GM12878 (cell line): Measurements from ENCODE around the gene LDLRAP1.

ENCODE experiments used
- CTCF ChIP-seq, 3 experiments: IDR thresholded peaks in 2 of 3; conservative IDR thresholded peaks in 1 of 3; 2 replicates each; pipeline ENCODE4 v1.5.1; 2011; ENCODE audit warnings: low read depth in 3 of 3, low read length in 3 of 3, mild to moderate bottlenecking in 3 of 3, control low read depth in 2 of 3, moderate library complexity in 2 of 3, inconsistent platforms in 1 of 3, mixed read lengths in 1 of 3; ENCODE audit not compliant: control insufficient read depth in 2 of 3, insufficient read depth in 1 of 3; ENCODE audit errors: extremely low read depth in 1 of 3
- MXI1 ChIP-seq: fragments of 150-350 bp; IDR thresholded peaks from 2 replicates; pipeline ENCODE4 v1.6.1; 2011; ENCODE audit warnings: low read depth, mild to moderate bottlenecking, inconsistent platforms, low read length, improper control_type of control experiment
- NFYA ChIP-seq: IDR thresholded peaks from 2 replicates; pipeline ENCODE4 v1.6.1; 2011; ENCODE audit warnings: low read depth, mild to moderate bottlenecking, low read length, improper control_type of control experiment, borderline replicate concordance
- POLR2AphosphoS5 ChIP-seq: IDR thresholded peaks from 2 replicates; pipeline ENCODE4 v1.6.1; 2011; ENCODE audit warnings: mild to moderate bottlenecking, low read length, inconsistent platforms
- YY1 ChIP-seq: IDR thresholded peaks from 2 replicates; pipeline ENCODE4 v1.6.1; 2011; ENCODE audit warnings: low read depth, mild to moderate bottlenecking, low read length
- TF ChIP-seq, protein P1 (sequence below): IDR thresholded peaks from 2 replicates; pipeline ENCODE4 v1.6.1; 2012; ENCODE audit warnings: low read depth, low read length, improper control_type of control experiment
- TF ChIP-seq, protein P2 (sequence below): IDR thresholded peaks from 2 replicates; pipeline ENCODE4 v1.6.1; 2011; ENCODE audit warnings: low read depth, low read length, improper control_type of control experiment, borderline replicate concordance

DNA sequence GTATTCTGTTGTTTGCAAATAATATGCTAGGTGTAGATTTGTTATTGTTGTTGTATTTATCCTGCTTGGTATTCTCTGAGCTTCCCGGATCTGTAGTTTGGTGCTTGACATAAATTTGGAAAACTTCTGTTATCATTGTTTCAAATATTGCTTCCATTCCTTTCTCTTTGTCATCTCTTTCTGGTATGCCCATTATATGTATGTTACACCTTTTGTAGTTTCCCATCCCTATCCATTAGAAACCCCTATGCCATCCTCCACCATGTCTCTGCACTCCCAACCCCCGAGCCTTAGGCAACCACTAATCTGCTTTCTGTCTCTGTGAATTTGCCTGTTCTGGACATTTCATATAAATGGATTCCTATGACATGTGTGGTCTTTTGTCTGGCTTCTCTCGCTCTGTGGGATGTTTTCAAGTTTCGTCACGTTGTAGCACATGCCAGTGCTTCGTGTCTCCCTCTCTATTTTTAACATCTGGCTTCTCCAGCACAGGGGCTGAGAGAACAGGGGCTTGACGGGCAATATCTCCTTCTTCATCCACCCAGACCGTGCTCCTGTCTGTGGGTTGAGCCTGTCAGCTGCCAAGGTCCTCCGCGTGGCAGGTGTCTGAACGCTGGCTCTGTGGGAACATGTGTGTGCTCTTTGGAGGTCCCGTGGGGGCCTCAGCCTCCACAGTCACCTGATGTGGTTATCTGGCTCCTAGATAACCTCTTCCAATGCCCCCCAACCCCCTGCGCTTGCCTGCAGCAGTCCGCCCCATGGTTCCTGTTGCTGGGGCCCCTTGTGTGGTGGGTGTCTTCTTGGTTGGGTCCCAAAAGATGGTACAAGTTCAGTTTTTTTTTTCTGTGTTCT lies 40.3 kb downstream of the LDLRAP1 start:
- TF ChIP-seq CTCF (IDR thresholded peaks at IDR 0.05 in 2 of 3, conservative IDR thresholded peaks at IDR 0.05 in 1 of 3; ENCODE audit: control insufficient read depth in 2 of 3, extremely low read depth in 1 of 3, insufficient read depth in 1 of 3, low read depth in 3 of 3, low read length in 3 of 3) (no peak), MXI1 (no peak), NFYA (no peak), YY1 (no peak), POLR2AphosphoS5 (no peak)
- TF ChIP-seq, protein P1, sequence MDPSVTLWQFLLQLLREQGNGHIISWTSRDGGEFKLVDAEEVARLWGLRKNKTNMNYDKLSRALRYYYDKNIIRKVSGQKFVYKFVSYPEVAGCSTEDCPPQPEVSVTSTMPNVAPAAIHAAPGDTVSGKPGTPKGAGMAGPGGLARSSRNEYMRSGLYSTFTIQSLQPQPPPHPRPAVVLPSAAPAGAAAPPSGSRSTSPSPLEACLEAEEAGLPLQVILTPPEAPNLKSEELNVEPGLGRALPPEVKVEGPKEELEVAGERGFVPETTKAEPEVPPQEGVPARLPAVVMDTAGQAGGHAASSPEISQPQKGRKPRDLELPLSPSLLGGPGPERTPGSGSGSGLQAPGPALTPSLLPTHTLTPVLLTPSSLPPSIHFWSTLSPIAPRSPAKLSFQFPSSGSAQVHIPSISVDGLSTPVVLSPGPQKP, result no peak
- TF ChIP-seq, protein P2, sequence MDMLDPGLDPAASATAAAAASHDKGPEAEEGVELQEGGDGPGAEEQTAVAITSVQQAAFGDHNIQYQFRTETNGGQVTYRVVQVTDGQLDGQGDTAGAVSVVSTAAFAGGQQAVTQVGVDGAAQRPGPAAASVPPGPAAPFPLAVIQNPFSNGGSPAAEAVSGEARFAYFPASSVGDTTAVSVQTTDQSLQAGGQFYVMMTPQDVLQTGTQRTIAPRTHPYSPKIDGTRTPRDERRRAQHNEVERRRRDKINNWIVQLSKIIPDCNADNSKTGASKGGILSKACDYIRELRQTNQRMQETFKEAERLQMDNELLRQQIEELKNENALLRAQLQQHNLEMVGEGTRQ, result no peak
